ENCODE results near the gene PLSCR3.

The PLSCR3 gene

DNA sequence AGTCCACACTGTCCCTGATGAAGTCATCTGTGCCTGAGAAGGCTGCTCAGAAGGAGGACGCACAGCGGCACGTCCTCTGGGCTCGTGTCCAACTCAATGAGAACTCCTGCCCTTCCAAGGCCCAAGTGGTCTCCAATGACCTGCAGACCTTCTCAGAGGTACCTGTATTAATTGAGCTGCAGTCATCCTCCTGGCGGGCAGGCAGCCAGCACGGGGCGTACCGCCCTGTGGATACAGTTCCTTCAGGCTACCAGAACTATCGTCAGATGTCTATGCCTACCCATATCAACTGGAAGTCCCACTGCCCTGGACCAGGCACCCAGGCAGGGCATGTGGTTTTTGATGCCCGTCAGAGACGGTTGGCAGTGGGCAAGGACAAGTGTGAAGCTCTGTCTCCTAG lies 38.0 kb upstream of the PLSCR3 start:
- no peaks in the 10 kb centered on the region for H3K27me3 Mint-ChIP-seq
- no peaks in the 10 kb centered on the region for H3K36me3 Mint-ChIP-seq
- H3K27ac Mint-ChIP-seq, result no peak overlapping the region
- H3K9me3 Mint-ChIP-seq (ENCODE audit: low read depth), result no peaks in the 10 kb centered on the region
- H3K4me1 Mint-ChIP-seq (ENCODE audit: low read depth), result peaks cover 17% of the 10 kb centered on the region
- no peak overlapping the region for H3K4me3 Mint-ChIP-seq

DNA sequence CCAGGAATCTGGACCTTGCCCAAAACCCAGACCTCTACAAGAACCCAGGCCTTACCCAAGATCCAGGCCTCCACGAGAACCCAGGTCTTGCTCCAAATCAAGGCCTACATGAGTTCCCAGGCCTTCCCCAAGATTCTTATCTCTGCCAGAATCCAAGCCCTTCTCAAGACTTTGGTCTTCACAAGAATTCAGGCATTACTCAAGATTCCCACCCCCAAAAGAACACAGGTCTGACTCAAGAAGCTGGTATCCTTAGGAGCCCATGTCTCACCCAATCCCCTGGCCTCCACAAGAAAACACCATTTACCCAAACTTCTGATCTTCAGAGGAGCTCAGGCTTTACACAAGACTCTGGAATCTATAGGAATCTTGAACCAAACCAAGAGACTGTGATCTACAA lies 36.9 kb upstream of the PLSCR3 start:
- Mint-ChIP-seq H3K9me3 (ENCODE audit: low read depth) (no peaks in the 10 kb centered on the region), H3K27ac (no peak overlapping the region), H3K27me3 (no peaks in the 10 kb centered on the region), H3K4me1 (ENCODE audit: low read depth) (peaks cover 10% of the 10 kb centered on the region), H3K4me3 (no peak overlapping the region), H3K36me3 (no peaks in the 10 kb centered on the region)

DNA sequence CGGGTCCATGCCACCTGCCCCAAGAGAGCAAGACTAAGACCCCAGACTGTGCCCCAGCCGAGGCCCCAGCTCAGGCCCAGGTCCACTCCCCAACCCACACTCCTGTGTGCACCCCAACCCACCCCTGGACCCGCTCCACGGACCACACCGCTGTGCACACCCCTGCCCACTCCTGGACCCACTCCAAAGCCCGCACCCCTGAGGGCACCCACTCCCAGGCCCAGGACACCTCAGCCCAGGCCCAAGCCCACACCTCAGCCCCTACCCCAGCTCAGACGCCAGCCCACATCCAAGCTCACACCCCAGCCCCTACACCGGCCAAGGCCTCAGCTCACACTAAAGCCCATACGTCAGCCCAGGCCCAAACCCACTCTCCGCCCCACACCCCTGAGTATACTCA lies 35.4 kb upstream of the PLSCR3 start:
- Mint-ChIP-seq H3K4me3 (no peak overlapping the region), H3K9me3 (ENCODE audit: low read depth) (no peaks in the 10 kb centered on the region)

DNA sequence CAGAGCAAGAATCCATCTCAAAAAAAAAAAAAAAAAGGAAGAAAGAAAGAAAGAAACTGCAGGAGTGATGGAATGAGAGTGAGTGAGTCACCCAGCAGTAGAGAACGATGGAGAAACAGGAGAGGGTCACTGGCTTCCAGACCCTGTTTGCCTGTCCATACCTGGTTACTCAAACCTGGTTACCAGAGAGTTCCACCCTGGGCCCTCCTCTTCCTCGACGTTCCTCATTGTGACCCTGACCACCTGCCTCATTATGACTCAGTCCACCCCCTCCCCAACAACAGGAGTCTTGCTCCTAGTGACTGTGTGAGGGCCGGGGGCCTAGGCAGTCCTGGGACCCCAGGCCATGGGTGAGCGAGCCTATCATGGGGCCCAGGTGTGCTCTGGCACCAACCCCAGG lies 34.2 kb upstream of the PLSCR3 start, which contains the start of gene SPEM3:
SPEM3 (plus strand) TSS at position 301 of the 400 bp plus-strand sequence; CDS start at position 347, 46 bp downstream.
- Mint-ChIP-seq H3K36me3 (no peaks in the 10 kb centered on the region), H3K27me3 (no peaks in the 10 kb centered on the region), H3K4me1 (ENCODE audit: low read depth) (no peaks in the 10 kb centered on the region), H3K4me3 (no peak within 1 kb of the TSS), H3K9me3 (ENCODE audit: low read depth) (no peaks in the 10 kb centered on the region), H3K27ac (no peak within 1 kb of the TSS)

More for the DNA sequence above, 35.4 kb upstream of the PLSCR3 start:
- Mint-ChIP-seq H3K36me3 (no peaks in the 10 kb centered on the region), H3K4me1 (ENCODE audit: low read depth) (no peaks in the 10 kb centered on the region), H3K27ac (no peak overlapping the region), H3K27me3 (no peaks in the 10 kb centered on the region)

DNA sequence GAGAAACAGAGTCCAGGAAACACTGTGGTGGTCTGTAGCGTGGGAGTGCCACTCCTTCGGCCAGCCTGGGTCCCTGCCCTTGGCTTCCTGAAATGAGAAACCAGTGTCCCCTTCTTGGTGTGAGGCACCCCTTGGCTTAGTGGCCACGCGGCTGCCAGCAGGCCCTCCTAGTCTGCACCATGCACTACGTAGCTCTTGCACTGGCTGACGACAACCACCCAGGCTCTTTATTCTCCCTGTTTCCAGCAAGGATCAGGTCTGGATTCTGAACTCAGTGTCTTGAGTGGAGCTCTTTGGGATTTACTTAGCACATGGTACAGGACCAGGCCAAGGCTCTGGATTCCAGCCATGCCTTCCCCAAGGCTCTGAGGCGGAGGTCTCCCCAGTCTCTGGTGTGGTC lies 33.2 kb upstream of the PLSCR3 start:
- no peaks in the 10 kb centered on the region for H3K27me3 Mint-ChIP-seq
- no peak overlapping the region for H3K4me3 Mint-ChIP-seq
- H3K9me3 Mint-ChIP-seq (ENCODE audit: low read depth), result no peaks in the 10 kb centered on the region
- H3K4me1 Mint-ChIP-seq (ENCODE audit: low read depth), result no peaks in the 10 kb centered on the region
- H3K27ac Mint-ChIP-seq, result no peak overlapping the region
- no peaks in the 10 kb centered on the region for H3K36me3 Mint-ChIP-seq

DNA sequence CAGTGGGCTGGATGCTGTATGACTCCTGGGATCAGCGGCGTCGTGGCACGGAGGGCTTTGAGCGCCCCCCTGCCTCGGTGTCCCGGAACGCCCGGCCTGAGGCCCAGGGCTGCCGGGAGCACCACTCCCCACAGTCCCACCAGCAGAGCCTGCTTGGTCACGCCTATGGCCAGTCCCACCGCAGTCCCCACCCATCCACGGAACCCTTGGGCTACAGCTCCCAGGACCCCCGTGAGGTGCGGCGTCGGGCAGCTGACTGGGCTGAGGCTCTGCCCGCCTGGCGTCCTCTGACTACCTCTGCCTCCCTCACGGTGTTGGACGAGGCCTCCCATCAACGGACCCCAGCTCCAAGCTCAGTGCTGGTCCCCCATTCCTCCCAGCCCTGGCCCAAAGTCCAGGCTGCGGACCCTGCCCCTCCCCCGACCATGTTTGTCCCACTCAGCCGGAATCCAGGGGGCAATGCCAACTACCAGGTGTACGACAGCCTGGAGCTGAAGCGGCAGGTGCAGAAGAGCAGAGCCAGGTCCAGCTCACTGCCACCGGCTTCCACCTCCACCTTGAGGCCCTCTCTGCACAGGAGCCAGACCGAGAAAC lies 32.7 kb upstream of the PLSCR3 start:
- no peaks in the 10 kb centered on the region for H3K4me1 Mint-ChIP-seq (ENCODE audit: low read depth)
- H3K36me3 Mint-ChIP-seq, result no peaks in the 10 kb centered on the region
- H3K9me3 Mint-ChIP-seq (ENCODE audit: low read depth), result no peaks in the 10 kb centered on the region
- H3K27ac Mint-ChIP-seq, result no peak overlapping the region
- no peaks in the 10 kb centered on the region for H3K27me3 Mint-ChIP-seq
- no peak overlapping the region for H3K4me3 Mint-ChIP-seq

DNA sequence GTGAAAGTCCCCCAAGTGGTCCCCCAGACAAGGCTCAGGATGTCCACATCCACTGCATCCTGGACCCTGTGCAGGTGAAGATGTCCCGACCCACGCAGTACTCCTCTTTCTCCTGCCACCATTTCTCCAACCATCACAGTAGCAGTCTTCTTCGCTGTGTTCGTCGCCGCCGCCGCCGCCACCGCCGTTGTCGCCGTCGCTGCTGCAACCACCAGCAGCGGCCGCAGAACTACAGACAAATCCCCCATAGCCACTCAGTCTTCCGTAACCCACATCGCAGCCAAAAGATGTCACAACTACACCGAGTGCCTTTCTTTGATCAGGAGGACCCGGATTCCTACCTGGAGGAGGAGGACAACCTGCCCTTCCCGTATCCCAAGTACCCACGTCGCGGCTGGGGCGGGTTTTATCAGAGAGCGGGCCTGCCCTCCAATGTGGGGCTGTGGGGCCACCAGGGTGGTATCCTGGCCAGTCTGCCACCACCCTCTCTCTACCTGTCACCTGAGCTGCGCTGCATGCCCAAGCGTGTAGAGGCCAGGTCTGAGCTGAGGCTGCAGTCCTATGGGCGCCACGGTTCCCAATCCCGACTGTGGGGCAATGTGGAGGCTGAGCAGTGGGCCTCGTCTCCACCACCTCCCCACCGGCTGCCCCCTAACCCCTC lies 32.0 kb upstream of the PLSCR3 start:
- Mint-ChIP-seq H3K4me3 (no peak overlapping the region), H3K27ac (no peak overlapping the region), H3K27me3 (no peaks in the 10 kb centered on the region), H3K4me1 (ENCODE audit: low read depth) (no peaks in the 10 kb centered on the region), H3K36me3 (no peaks in the 10 kb centered on the region), H3K9me3 (ENCODE audit: low read depth) (no peaks in the 10 kb centered on the region)

DNA sequence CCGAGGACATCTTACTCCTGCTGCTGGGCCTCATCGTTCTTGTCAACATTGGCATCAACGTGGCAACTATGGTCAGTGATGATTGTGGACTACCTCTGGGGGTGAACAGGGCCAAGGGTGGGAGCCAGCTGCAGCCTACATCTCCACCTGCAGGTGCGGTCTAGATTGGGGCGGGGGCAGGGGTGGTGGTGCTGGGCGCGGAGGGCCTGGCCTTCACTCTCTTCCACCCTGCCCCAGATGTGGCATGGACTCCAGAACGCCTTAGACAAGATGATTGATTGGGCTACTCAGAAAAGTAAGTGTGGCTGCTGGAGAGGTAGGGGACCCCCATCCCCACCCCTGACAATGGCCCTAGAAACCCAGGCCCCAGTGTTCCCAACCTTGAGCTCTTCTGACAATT lies 31.4 kb upstream of the PLSCR3 start:
- H3K9me3 Mint-ChIP-seq (ENCODE audit: low read depth), result no peaks in the 10 kb centered on the region
- H3K27me3 Mint-ChIP-seq, result no peaks in the 10 kb centered on the region
- H3K27ac Mint-ChIP-seq, result no peak overlapping the region
- H3K36me3 Mint-ChIP-seq, result no peaks in the 10 kb centered on the region
- H3K4me1 Mint-ChIP-seq (ENCODE audit: low read depth), result no peaks in the 10 kb centered on the region
- H3K4me3 Mint-ChIP-seq, result no peak overlapping the region

DNA sequence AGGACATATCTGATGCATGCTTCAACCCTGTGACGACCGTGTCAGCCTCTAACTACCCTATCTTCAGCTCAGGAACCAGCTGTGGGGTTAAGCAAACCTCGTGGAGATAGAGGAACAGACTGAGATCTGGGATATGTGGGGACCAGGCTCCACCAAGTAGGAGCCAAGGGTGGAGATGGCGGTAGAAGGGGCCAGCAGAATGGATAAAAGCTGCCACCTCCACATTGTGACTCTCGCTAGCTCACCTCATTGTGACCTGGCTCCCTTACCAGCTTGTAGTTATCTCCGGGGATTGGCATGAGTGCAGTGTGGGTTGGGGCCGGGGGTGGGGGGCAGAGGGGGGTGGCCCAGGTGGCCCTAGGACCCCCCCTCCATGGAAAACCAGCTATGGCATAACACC lies 31.0 kb upstream of the PLSCR3 start, which contains the start of gene SPEM2:
SPEM2 (plus strand) TSS at position 301 of the 400 bp plus-strand sequence; CDS start at position 374, 73 bp downstream.
- H3K36me3 Mint-ChIP-seq, result no peaks in the 10 kb centered on the region
- H3K4me1 Mint-ChIP-seq (ENCODE audit: low read depth), result no peaks in the 10 kb centered on the region
- H3K9me3 Mint-ChIP-seq (ENCODE audit: low read depth), result no peaks in the 10 kb centered on the region
- H3K27me3 Mint-ChIP-seq, result no peaks in the 10 kb centered on the region
- H3K4me3 Mint-ChIP-seq, result no peak within 1 kb of the TSS
- H3K27ac Mint-ChIP-seq, result no peak within 1 kb of the TSS

DNA sequence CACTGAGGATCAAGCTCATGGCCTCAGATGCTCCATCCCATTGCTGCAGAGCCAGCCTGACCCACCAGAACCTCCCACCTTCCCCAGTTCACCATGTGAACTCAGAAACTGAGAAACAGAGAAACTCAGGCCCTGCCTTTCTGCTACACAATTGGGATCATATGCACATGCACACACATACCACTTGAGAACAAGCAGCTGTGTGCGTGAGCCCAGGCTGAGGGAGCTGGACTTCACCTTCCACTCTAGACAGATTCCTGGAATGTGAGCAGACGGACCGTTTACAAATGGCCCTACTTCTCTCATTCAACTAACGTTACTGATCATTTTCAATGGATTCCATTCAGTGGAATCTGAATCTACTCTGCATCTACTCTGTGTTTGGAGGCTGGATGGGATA lies 29.4 kb upstream of the PLSCR3 start:
- no peaks in the 10 kb centered on the region for H3K36me3 Mint-ChIP-seq
- no peaks in the 10 kb centered on the region for H3K4me1 Mint-ChIP-seq (ENCODE audit: low read depth)
- H3K9me3 Mint-ChIP-seq (ENCODE audit: low read depth), result no peaks in the 10 kb centered on the region
- no peak overlapping the region for H3K27ac Mint-ChIP-seq
- no peak overlapping the region for H3K4me3 Mint-ChIP-seq
- no peaks in the 10 kb centered on the region for H3K27me3 Mint-ChIP-seq

DNA sequence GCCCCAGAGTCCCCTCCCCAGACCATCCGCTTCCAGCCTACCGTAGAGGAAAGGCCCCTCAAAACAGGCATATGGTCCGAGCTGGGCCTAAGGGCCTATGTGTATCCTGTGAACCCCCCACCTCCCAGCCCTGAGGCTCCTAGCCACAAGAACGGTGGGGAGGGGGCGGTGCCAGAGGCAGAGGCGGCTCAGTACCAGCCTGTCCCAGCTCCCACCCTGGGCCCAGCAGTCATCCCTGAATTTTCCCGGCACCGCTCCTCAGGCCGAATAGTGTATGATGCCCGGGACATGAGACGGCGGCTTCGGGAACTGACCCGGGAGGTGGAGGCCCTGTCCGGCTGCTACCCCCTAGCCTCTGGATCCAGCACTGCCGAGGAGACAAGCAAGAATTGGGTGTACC lies 26.9 kb upstream of the PLSCR3 start:
- H3K9me3 Mint-ChIP-seq (ENCODE audit: low read depth), result no peaks in the 10 kb centered on the region
- H3K27me3 Mint-ChIP-seq, result no peaks in the 10 kb centered on the region
- H3K27ac Mint-ChIP-seq, result no peak overlapping the region
- peaks cover 2% of the 10 kb centered on the region for H3K36me3 Mint-ChIP-seq
- peaks cover 2% of the 10 kb centered on the region for H3K4me1 Mint-ChIP-seq (ENCODE audit: low read depth)
- H3K4me3 Mint-ChIP-seq, result no peak overlapping the region

DNA sequence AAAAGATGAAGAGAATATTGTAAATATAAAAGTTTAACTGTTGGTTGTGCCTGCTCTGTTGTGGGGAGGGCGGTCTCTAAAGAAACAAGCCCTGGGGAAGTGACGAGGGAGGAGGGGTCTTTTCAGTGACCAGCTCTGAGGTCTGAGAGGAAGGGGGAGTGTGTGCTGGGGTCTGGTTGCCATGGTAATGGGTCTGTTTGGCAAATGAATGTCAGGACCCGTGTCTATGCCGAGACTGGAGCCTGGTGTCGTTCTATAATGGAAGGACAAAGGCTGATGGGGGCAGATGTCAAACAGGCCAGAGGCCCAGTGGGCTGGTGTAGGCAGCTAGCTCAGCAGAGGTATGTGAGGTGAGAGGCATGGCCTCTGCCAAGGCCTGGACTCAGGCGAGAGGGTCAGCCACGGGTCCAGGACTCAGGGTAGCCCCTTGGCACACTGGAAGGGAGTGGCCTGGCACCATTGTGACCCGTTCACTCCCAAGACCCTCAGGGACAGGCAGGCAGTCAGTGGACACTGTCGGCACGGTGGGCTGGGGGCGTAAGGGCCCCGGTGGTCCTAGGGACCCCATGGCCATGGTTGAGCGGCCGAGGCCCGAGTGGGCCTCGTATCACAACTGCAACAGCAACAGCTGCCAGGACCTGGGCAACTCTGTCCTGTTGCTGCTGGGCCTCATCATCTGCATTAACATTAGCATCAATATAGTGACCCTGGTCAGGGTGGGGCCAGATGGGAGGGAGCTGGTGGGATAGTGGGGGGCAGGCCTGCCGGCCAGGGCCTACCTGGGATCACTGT lies 25.7 kb upstream of the PLSCR3 start, which contains the start of gene SPEM1:
SPEM1 (plus strand) TSS at position 506 of the 792 bp plus-strand sequence; CDS start at position 567, 61 bp downstream.
- H3K4me3 Mint-ChIP-seq, result no peak within 1 kb of the TSS
- peaks cover 2% of the 10 kb centered on the region for H3K36me3 Mint-ChIP-seq
- no peak within 1 kb of the TSS for H3K27ac Mint-ChIP-seq
- H3K9me3 Mint-ChIP-seq (ENCODE audit: low read depth), result no peaks in the 10 kb centered on the region
- no peaks in the 10 kb centered on the region for H3K27me3 Mint-ChIP-seq
- peaks cover 2% of the 10 kb centered on the region for H3K4me1 Mint-ChIP-seq (ENCODE audit: low read depth)

DNA sequence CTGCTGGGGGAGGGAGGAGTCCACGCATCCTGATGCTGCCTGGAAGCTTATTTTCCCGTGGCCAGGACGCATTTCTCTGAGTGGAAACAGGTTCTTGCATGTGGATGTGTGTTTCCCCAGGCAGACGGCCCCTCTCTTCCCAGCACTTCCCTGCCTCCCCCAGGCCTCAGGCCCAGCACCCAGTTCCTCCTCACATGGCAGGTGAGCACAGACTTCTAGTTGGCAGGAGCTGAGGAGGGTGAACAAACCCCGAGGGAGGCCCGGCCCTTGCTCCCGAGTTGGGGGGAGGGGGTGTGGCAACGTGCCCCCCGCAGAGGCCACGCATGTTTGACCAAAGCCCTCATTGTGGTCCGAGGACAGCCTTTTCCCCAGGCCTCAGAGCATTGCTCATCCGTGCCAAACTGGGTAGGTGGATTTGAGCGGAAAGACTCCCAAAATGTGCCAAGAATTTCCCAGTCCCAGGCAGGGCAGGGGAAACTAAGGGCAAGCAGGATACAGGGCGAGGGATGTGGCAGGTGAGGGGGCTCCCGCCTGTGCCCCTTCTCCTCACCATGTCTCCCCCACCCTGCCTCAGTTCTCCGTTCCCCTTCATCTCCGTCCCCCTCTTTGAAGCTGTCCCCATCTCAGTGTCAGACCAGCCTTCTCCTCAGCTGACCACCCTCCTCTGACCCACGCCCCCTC lies 24.3 kb upstream of the PLSCR3 start:
- H3K27ac Mint-ChIP-seq, result no peak overlapping the region
- H3K4me3 Mint-ChIP-seq, result no peak overlapping the region
- peaks cover 2% of the 10 kb centered on the region for H3K4me1 Mint-ChIP-seq (ENCODE audit: low read depth)
- no peaks in the 10 kb centered on the region for H3K9me3 Mint-ChIP-seq (ENCODE audit: low read depth)
- no peaks in the 10 kb centered on the region for H3K27me3 Mint-ChIP-seq
- H3K36me3 Mint-ChIP-seq, result peaks cover 2% of the 10 kb centered on the region

DNA sequence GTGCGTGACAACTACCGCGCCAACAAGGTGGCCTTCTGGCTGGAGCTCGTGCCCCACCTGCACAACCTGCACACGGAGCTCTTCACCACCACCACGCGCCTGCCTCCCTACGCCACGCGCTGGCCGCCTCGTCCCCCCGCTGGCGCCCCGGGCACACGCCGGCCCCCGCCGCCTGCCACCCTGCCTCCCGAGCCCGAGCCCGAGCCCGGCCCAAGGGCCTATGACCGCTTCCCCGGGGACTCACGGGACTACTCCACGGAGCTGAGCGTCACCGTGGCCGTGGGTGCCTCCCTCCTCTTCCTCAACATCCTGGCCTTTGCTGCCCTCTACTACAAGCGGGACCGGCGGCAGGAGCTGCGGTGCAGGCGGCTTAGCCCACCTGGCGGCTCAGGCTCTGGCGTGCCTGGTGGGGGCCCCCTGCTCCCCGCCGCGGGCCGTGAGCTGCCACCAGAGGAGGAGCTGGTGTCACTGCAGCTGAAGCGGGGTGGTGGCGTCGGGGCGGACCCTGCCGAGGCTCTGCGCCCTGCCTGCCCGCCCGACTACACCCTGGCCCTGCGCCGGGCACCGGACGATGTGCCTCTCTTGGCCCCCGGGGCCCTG lies 22.8 kb upstream of the PLSCR3 start:
- no peaks in the 10 kb centered on the region for H3K27me3 Mint-ChIP-seq
- H3K4me3 Mint-ChIP-seq, result no peak overlapping the region
- H3K9me3 Mint-ChIP-seq (ENCODE audit: low read depth), result no peaks in the 10 kb centered on the region
- peaks cover 2% of the 10 kb centered on the region for H3K4me1 Mint-ChIP-seq (ENCODE audit: low read depth)
- H3K27ac Mint-ChIP-seq, result no peak overlapping the region
- H3K36me3 Mint-ChIP-seq, result peaks cover 2% of the 10 kb centered on the region
